Neural cell (in vitro differentiated cells): ENCODE measurements around the gene CERT1.

ENCODE experiments used
- CTCF ChIP-seq: fragments of 450-650 bp; IDR thresholded peaks from 2 replicates; pipeline ENCODE4 v1.5.1; 2014; ENCODE audit warnings: antibody characterized with exemption, mild to moderate bottlenecking, moderate library complexity; ENCODE audit not compliant: poor library complexity, severe bottlenecking
- EP300 ChIP-seq: fragments of 450-650 bp; conservative IDR thresholded peaks from 2 replicates; pipeline ENCODE4 v1.6.1; 2014; ENCODE audit warnings: antibody characterized with exemption, mild to moderate bottlenecking, moderate library complexity; ENCODE audit not compliant: poor library complexity, severe bottlenecking
- EZH2 ChIP-seq: fragments of 200-600, 300-800 bp; shearing (Covaris generic), sonication (generic); IDR thresholded peaks from 2 replicates; pipeline ENCODE4 v1.6.1; 2014; ENCODE audit warnings: antibody characterized with exemption, low read length, borderline replicate concordance, mild to moderate bottlenecking; ENCODE audit not compliant: insufficient read depth, poor library complexity, severe bottlenecking
- MXI1 ChIP-seq: fragments of 450-650 bp; conservative IDR thresholded peaks from 2 replicates; pipeline ENCODE4 v1.6.1; 2014; ENCODE audit warnings: antibody characterized with exemption, mild to moderate bottlenecking; ENCODE audit not compliant: poor library complexity, severe bottlenecking
- POLR2AphosphoS5 ChIP-seq: IDR thresholded peaks from 2 replicates; pipeline ENCODE4 v1.6.1; 2012
- RAD21 ChIP-seq: fragments of 450-650 bp; conservative IDR thresholded peaks from 2 replicates; pipeline ENCODE4 v1.6.1; 2014; ENCODE audit warnings: antibody characterized with exemption, mild to moderate bottlenecking, moderate library complexity
- REST ChIP-seq: IDR thresholded peaks from 2 replicates; pipeline ENCODE4 v1.6.1; 2012; ENCODE audit warnings: borderline replicate concordance
- SMC3 ChIP-seq: fragments of 450-650 bp; conservative IDR thresholded peaks from 2 replicates; pipeline ENCODE4 v1.6.1; 2014; ENCODE audit warnings: antibody characterized with exemption, mild to moderate bottlenecking, moderate library complexity; ENCODE audit not compliant: poor library complexity
- TAF1 ChIP-seq: IDR thresholded peaks from 2 replicates; pipeline ENCODE4 v1.6.1; 2012; ENCODE audit warnings: low read depth

GRCh38 chr5:75466006-75466716, 45.3 kb downstream of the CERT1 start:
- TF ChIP-seq TAF1 (no peak), CTCF (no peak), EP300 (no peak), POLR2AphosphoS5 (no peak), EZH2 (no peak), REST (no peak), MXI1 (no peak), SMC3 (no peak), RAD21 (no peak)
